Mucosa of gallbladder (tissue), 1 donor: ENCODE results near the gene TRIP12. TPM values are rescaled to one million over a fixed set of nuclear protein-coding genes. Genes with fewer than 3 reads are reported as not detected.

Experiments
- DNase-seq: peaks from one replicate; pipeline ENCODE4 v3.0.0-alpha.2; 2020; ENCODE audit warnings: low spot score
- total RNA-seq: library from RNA; stranded (reverse); gene quantifications from one replicate; pipeline ENCODE4 v1.2.1, GENCODE V29; 2021
- donor health status: DM: no; HTN: no; CAD: no.

Gene TRIP12
- total RNA-seq, 1 donor from 2014 or later = 204 TPM

DNA sequence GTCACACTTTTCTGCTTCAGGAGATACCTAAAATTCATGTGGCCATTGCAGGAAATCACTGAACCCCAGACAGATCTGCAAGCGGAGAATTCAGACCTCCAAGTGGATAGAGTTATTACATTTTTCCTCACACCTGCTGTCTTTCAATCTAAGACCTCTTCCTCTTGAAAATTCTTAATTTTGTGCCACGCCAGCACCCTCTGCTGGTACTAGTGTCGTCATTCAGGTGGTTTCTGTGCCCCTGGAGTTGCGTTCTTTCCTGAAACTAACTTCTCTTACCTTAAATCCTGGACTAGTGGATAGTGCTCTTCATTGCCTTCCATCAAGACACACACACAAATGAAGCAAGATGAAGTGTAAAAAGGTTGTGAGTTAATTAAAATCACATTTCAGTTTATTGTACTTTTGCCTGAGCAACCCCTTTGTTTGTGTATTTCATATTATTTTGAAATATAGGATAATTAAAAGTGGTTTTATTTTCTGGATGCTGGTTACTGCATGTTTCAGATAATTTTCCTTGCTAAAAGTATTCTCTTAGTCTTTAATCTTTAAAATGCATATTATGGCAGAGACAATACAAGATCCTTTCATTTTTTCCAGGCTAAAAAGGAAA is 205.8 kb downstream of the TRIP12 start:
- DNase-seq = no peak

DNA sequence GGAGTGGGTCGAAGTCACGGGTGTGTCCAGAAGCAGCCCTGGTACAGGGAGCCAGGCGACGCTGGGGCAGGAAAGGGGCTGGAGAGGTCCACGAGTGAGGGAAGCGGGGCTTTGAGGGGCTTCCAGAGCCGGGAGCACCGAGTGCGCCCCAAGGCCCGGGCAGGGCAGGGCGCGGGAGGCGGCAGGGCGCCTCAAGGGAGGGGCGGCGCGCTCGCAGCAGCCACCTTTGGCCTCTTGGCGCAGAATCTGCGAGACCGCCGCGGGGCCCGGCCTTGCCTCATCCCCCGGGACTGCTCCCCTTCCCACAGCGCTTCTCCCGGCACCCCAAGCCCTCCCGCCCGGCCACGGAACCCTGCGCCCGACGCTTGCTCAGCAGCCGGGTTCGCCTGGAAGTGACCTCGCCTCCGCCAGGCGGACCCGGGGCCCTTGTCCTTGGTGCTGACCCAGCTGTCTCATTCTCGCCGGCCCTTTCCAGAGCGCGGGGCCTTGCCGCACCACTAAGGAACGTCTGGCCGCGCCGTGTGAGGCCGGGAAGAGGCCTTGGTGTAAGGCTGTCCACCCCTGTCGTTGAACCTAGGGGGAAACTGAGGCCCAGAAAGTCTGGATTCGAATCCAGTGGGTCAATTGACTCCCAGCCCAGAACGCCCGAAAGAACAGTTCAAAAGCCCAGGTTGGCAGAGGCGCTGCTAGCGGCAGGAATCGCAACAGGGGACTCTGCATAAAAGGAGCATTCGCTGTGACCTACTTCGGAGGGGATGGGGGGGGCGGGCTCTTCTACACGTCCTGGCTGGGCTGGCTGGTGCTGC is 206.9 kb downstream of the TRIP12 start:
- peak; percentile 34 for DNase-seq

GRCh38 chr2:229714080-229714735 is 207.6 kb downstream of the TRIP12 start, which contains the start of gene DNER:
TSS of gene DNER (minus strand) at chr2:229714555. CDS start at chr2:229714423, 132 bp downstream.
- no peak for DNase-seq

Other genes starting within 250 kb of the TRIP12 start
- gene DNER, start 207.5 kb downstream of the TRIP12 start, total RNA-seq = 0.43 TPM
- gene FBXO36, start 494 bp upstream of the TRIP12 start, total RNA-seq = 2.3 TPM
- gene SLC16A14, start 146.9 kb upstream of the TRIP12 start, total RNA-seq = 8.8 TPM